Prostate gland (tissue), 2 donors: ENCODE results near the gene ANKFY1.

ENCODE experiments used
- CTCF ChIP-seq, 4 experiments: fragments of 200-600 bp in 2 of 4; fragments of 450-650 bp in 2 of 4; sonication (generic) in 2 of 4; IDR thresholded peaks; 1 replicate in 3 of 4; 2 replicates in 1 of 4; pipeline ENCODE4 v1.5.1; 2016 to 2019; ENCODE audit warnings: antibody characterized with exemption in 4 of 4, mild to moderate bottlenecking in 2 of 4, moderate library complexity in 2 of 4
- POLR2AphosphoS5 ChIP-seq: sonication (generic); formaldehyde crosslinking; IDR thresholded peaks from one replicate; pipeline ENCODE4 v1.6.1; 2017; ENCODE audit warnings: antibody characterized with exemption

- no peak for TF ChIP-seq CTCF (IDR thresholded peaks at IDR 0.05)
- no peak for TF ChIP-seq POLR2AphosphoS5
Measured at GRCh38 chr17:4310354-4311060, 46.7 kb upstream of the ANKFY1 start.
